Activated B cell treated with CpG ODN at 0.5 μM for 24 hours (primary cell): Measurements from ENCODE around the gene ZNF592. TPM values are rescaled to one million over a fixed set of nuclear protein-coding genes. Genes with fewer than 3 reads are reported as not detected.

Experiments
- ATAC-seq: fragments of 200-7000 bp; cut with Tn5 transposase; one replicate; pipeline ENCODE4 v1.10.0; 2021; ENCODE audit warnings: low read depth, mild to moderate bottlenecking, moderate library complexity
- CTCF ChIA-PET: fragments of 350-600 bp; sonication (Branson Sonifier 250); formaldehyde crosslinking; loops from one replicate; lab custom pipeline; 2021; ENCODE audit warnings: antibody characterized with exemption; lab: Charles Lee
- POLR2A ChIA-PET: fragments of 350-600 bp; sonication (Branson Sonifier 250); formaldehyde crosslinking; loops from one replicate; lab custom pipeline; 2021; ENCODE audit warnings: antibody characterized with exemption; lab: Charles Lee
- DNase-seq: peaks from one replicate; pipeline ENCODE4 v3.0.0; 2022
- H3K27ac Mint-ChIP-seq: one replicate; pipeline ENCODE4 v1.8.0; 2020; ENCODE audit warnings: mixed read lengths
- H3K27me3 Mint-ChIP-seq: one replicate; pipeline ENCODE4 v1.8.0; 2021; ENCODE audit warnings: mixed read lengths
- H3K36me3 Mint-ChIP-seq: one replicate; pipeline ENCODE4 v1.8.0; 2021; ENCODE audit warnings: low read depth, mixed read lengths
- H3K4me1 Mint-ChIP-seq: one replicate; pipeline ENCODE4 v1.8.0; 2021; ENCODE audit warnings: mixed read lengths
- H3K4me3 Mint-ChIP-seq: one replicate; pipeline ENCODE4 v1.8.0; 2020; ENCODE audit warnings: mild to moderate bottlenecking, mixed read lengths
- H3K9me3 Mint-ChIP-seq: one replicate; pipeline ENCODE4 v1.8.0; 2020; ENCODE audit warnings: mixed read lengths
- CTCF ChIP-seq: fragments of 200-600 bp; IDR thresholded peaks from one replicate; pipeline ENCODE4 v1.8.0; 2022; ENCODE audit warnings: antibody characterized with exemption, mild to moderate bottlenecking
- intact Hi-C: fragments of 100-400 bp; cut with micrococcal nuclease; formaldehyde crosslinking; loops from one replicate; pipeline ENCODE4 v1.15.1; 2024
- total RNA-seq: library from RNA; stranded (reverse); gene quantifications from 2 replicates; pipeline ENCODE4 v1.2.3, GENCODE V29; 2022

ZNF592 gene
- total RNA-seq, 1 donor from 2014 or later = 44.3 TPM

- Mint-ChIP-seq H3K9me3 (no peaks in the 10 kb centered on the region), H3K36me3 (peaks cover 3% of the 10 kb centered on the region), H3K27ac (peak overlapping the region; percentile 76), H3K27me3 (no peaks in the 10 kb centered on the region), H3K4me3 (peak overlapping the region; percentile 28), H3K4me1 (peaks cover 65% of the 10 kb centered on the region)
- TF ChIP-seq CTCF = no peak
- intact Hi-C loops = no loop called here
- ChIA-PET POLR2A (interaction anchor here (0.6 to 1.7 kb wide), 11 partner anchors 10 to 89 kb away, joined by 3 to 13 read pairs (median 4); no protein-coding TSS in a partner anchor), CTCF (interaction anchor here (1.0 to 1.4 kb wide), 2 partner anchors 14 to 29 kb away, joined by 3 to 5 read pairs; no protein-coding TSS in a partner anchor)
- ATAC-seq (no peak), DNase-seq (no peak)
Observed at GRCh38 chr15:84721371-84721770, 27.0 kb upstream of the ZNF592 start.

GRCh38 chr15:84722628-84723027 lies 25.8 kb upstream of the ZNF592 start:
- TF ChIP-seq CTCF = no peak
- intact Hi-C loops = no loop called here
- Mint-ChIP-seq H3K27me3 (no peaks in the 10 kb centered on the region), H3K9me3 (no peaks in the 10 kb centered on the region), H3K4me1 (peaks cover 54% of the 10 kb centered on the region), H3K36me3 (no peaks in the 10 kb centered on the region), H3K27ac (no peak overlapping the region), H3K4me3 (no peak overlapping the region)
- ATAC-seq (no peak), DNase-seq (no peak)
- ChIA-PET CTCF (no interaction called here), POLR2A (interaction anchor here (1.2 kb wide), 2 partner anchors 10 to 17 kb away, joined by 3 to 5 read pairs; no protein-coding TSS in a partner anchor)

GRCh38 chr15:84725001-84725491 lies 23.3 kb upstream of the ZNF592 start:
- H3K36me3 Mint-ChIP-seq = no peaks in the 10 kb centered on the region
- no peak for TF ChIP-seq CTCF
- DNase-seq (no peak), ATAC-seq (peak; percentile 80)
- H3K9me3 Mint-ChIP-seq = no peaks in the 10 kb centered on the region
- H3K27me3 Mint-ChIP-seq = no peaks in the 10 kb centered on the region
- H3K27ac Mint-ChIP-seq = peak overlapping the region; percentile 89
- H3K4me3 Mint-ChIP-seq = peak overlapping the region; percentile 59
- H3K4me1 Mint-ChIP-seq = peaks cover 58% of the 10 kb centered on the region
- ChIA-PET POLR2A (interaction anchor here (0.6 to 4.5 kb wide), 6 partner anchors 9 to 65 kb away, joined by 3 to 30 read pairs (median 14); partner anchors contain the start of genes SEC11A and ZNF592), CTCF (interaction anchor here (2.0 kb wide), 1 partner anchor 10 kb away, joined by 10 read pairs; no protein-coding TSS in a partner anchor)
- intact Hi-C loops = loop anchor here (1.0 kb wide), 1 partner anchor 9 kb away; the partner anchor contains the start of gene SEC11A

- ChIA-PET CTCF (no interaction called here), POLR2A (interaction anchor here (1.2 to 4.5 kb wide), 2 partner anchors 11 to 20 kb away, joined by 5 to 23 read pairs; partner anchors contain the start of genes SEC11A and ZNF592)
- H3K4me1 Mint-ChIP-seq = peaks cover 45% of the 10 kb centered on the region
- no peak for TF ChIP-seq CTCF
- no peaks in the 10 kb centered on the region for H3K36me3 Mint-ChIP-seq
- no peak overlapping the region for H3K4me3 Mint-ChIP-seq
- H3K27me3 Mint-ChIP-seq = no peaks in the 10 kb centered on the region
- intact Hi-C loops = no loop called here
- no peaks in the 10 kb centered on the region for H3K9me3 Mint-ChIP-seq
- ATAC-seq = no peak
- peak overlapping the region; percentile 18 for H3K27ac Mint-ChIP-seq
- no peak for DNase-seq
Observed at GRCh38 chr15:84727429-84727828, 21.0 kb upstream of the ZNF592 start.

- Mint-ChIP-seq H3K36me3 (no peaks in the 10 kb centered on the region), H3K27ac (no peak overlapping the region), H3K9me3 (no peaks in the 10 kb centered on the region), H3K4me1 (peaks cover 52% of the 10 kb centered on the region), H3K4me3 (no peak overlapping the region), H3K27me3 (no peaks in the 10 kb centered on the region)
- ATAC-seq = no peak
- no peak for TF ChIP-seq CTCF
- ChIA-PET CTCF (interaction anchor here (0.7 kb wide), 1 partner anchor 256 kb away, joined by 3 read pairs; no protein-coding TSS in a partner anchor), POLR2A (interaction anchor here (0.6 to 7.6 kb wide), 7 partner anchors 8 to 259 kb away, joined by 3 to 139 read pairs (median 5); partner anchors contain the start of genes SEC11A and WDR73)
- DNase-seq = no peak
- intact Hi-C loops = no loop called here
Observed at GRCh38 chr15:84731774-84732173, 16.6 kb upstream of the ZNF592 start.
